NT2/D1 (cell line): ENCODE results near the gene RAB3C.
"Not testable (repeated sequence)": the region's sequence is repeated elsewhere in the genome, so short reads cannot be mapped to it uniquely, and the experiment has no call there.

Experiments used
- DNase-seq: peaks from one replicate; pipeline ENCODE4 v3.0.0-alpha.2; 2011; ENCODE audit warnings: low read depth, low spot score
- H3K27me3 ChIP-seq: 2 replicates; pipeline ENCODE4 v1.6.0; 2011; ENCODE audit warnings: mild to moderate bottlenecking; ENCODE audit not compliant: insufficient read length, insufficient read depth
- H3K36me3 ChIP-seq: 2 replicates; pipeline ENCODE4 v1.6.1; 2011; ENCODE audit warnings: mild to moderate bottlenecking, low read length, mixed read lengths; ENCODE audit not compliant: insufficient read depth, insufficient read length
- H3K4me1 ChIP-seq: 2 replicates; pipeline ENCODE4 v1.5.1; 2011; ENCODE audit not compliant: insufficient read depth, insufficient read length
- H3K4me3 ChIP-seq: 2 replicates; pipeline ENCODE4 v1.5.1; 2011; ENCODE audit warnings: low read depth; ENCODE audit not compliant: insufficient read length
- H3K9ac ChIP-seq: 2 replicates; pipeline ENCODE4 v1.6.0; 2011; ENCODE audit warnings: low read depth; ENCODE audit not compliant: insufficient read length
- H3K9me3 ChIP-seq: 2 replicates; pipeline ENCODE4 v1.5.1; 2011; ENCODE audit warnings: mild to moderate bottlenecking, low read length; ENCODE audit not compliant: insufficient read depth
- SUZ12 ChIP-seq: IDR thresholded peaks from 2 replicates; pipeline ENCODE4 v1.6.1; 2011; ENCODE audit not compliant: insufficient read length, insufficient read depth; ENCODE audit errors: extremely low read depth
- YY1 ChIP-seq: IDR thresholded peaks from 2 replicates; pipeline ENCODE4 v1.6.1; 2011; ENCODE audit not compliant: insufficient read length, insufficient read depth
- ZNF274 ChIP-seq: IDR thresholded peaks from 2 replicates; pipeline ENCODE4 v1.6.1; 2011; ENCODE audit warnings: mild to moderate bottlenecking, low read depth, low read length

The RAB3C gene

GRCh38 chr5:58582803-58583491 lies at the start of gene RAB3C:
Gene RAB3C, plus strand, starts transcription at chr5:58583075. Its CDS starts 134 bp downstream, at chr5:58583209.
- no peaks in the 10 kb centered on the region for H3K4me1 ChIP-seq
- H3K9ac ChIP-seq = peak within 1 kb of the TSS; percentile 80
- peak; percentile 87 for DNase-seq
- H3K4me3 ChIP-seq = peak within 1 kb of the TSS; percentile 84
- H3K36me3 ChIP-seq = no peaks in the 10 kb centered on the region
- peaks cover 38% of the 10 kb centered on the region for H3K27me3 ChIP-seq
- no peaks in the 10 kb centered on the region for H3K9me3 ChIP-seq
- TF ChIP-seq ZNF274 = no peak
- no peak for TF ChIP-seq YY1
- TF ChIP-seq SUZ12 = no peak

- not testable (repeated sequence) for H3K9me3 ChIP-seq, DNase-seq, H3K36me3 ChIP-seq, H3K4me3 ChIP-seq, H3K9ac ChIP-seq, H3K27me3 ChIP-seq, H3K4me1 ChIP-seq
Observed at GRCh38 chr5:58541935-58542334, 40.9 kb upstream of the RAB3C start.

GRCh38 chr5:58542709-58543108 lies 40.2 kb upstream of the RAB3C start:
- Histone ChIP-seq H3K9ac (no peak overlapping the region), H3K4me3 (no peak overlapping the region), H3K9me3 (peaks cover 7% of the 10 kb centered on the region; the same call in 1 of the 2 replicates), H3K27me3 (no peaks in the 10 kb centered on the region), H3K36me3 (no peaks in the 10 kb centered on the region), H3K4me1 (no peaks in the 10 kb centered on the region)
- no peak for DNase-seq
- no peak for TF ChIP-seq ZNF274
- no peak for TF ChIP-seq YY1
- no peak for TF ChIP-seq SUZ12

- TF ChIP-seq YY1 (no peak), SUZ12 (no peak), ZNF274 (no peak)
- DNase-seq = no peak
- H3K36me3 ChIP-seq = no peaks in the 10 kb centered on the region
- H3K9ac ChIP-seq = no peak overlapping the region
- no peaks in the 10 kb centered on the region for H3K27me3 ChIP-seq
- H3K9me3 ChIP-seq = peaks cover 7% of the 10 kb centered on the region; the same call in 1 of the 2 replicates
- H3K4me1 ChIP-seq = no peaks in the 10 kb centered on the region
- H3K4me3 ChIP-seq = no peak overlapping the region
Observed at GRCh38 chr5:58543723-58544122, 39.2 kb upstream of the RAB3C start.

- H3K4me1 ChIP-seq = no peaks in the 10 kb centered on the region
- DNase-seq = no peak
- TF ChIP-seq YY1 (no peak), ZNF274 (no peak), SUZ12 (no peak)
- H3K4me3 ChIP-seq = no peak overlapping the region
- H3K9me3 ChIP-seq = peaks cover 7% of the 10 kb centered on the region; the same call in 1 of the 2 replicates
- no peaks in the 10 kb centered on the region for H3K36me3 ChIP-seq
- H3K9ac ChIP-seq = no peak overlapping the region
- H3K27me3 ChIP-seq = no peaks in the 10 kb centered on the region
Observed at GRCh38 chr5:58544195-58544594, 38.7 kb upstream of the RAB3C start.

- no peak for DNase-seq
- no peaks in the 10 kb centered on the region for H3K36me3 ChIP-seq
Observed at GRCh38 chr5:58544926-58545325, 37.9 kb upstream of the RAB3C start.

GRCh38 chr5:58545912-58546311 lies 37.0 kb upstream of the RAB3C start:
- no peak for DNase-seq
- H3K27me3 ChIP-seq = no peaks in the 10 kb centered on the region

More at GRCh38 chr5:58544926-58545325, 37.9 kb upstream of the RAB3C start:
- no peaks in the 10 kb centered on the region for H3K27me3 ChIP-seq
- no peak overlapping the region for H3K4me3 ChIP-seq
- no peak for TF ChIP-seq SUZ12
- no peak for TF ChIP-seq YY1
- TF ChIP-seq ZNF274 = no peak
- peaks cover 7% of the 10 kb centered on the region; the same call in 1 of the 2 replicates for H3K9me3 ChIP-seq
- H3K4me1 ChIP-seq = no peaks in the 10 kb centered on the region
- H3K9ac ChIP-seq = no peak overlapping the region

More at GRCh38 chr5:58545912-58546311, 37.0 kb upstream of the RAB3C start:
- Histone ChIP-seq H3K4me1 (no peaks in the 10 kb centered on the region), H3K9ac (no peak overlapping the region), H3K4me3 (no peak overlapping the region), H3K9me3 (peaks cover 7% of the 10 kb centered on the region; the same call in 1 of the 2 replicates), H3K36me3 (no peaks in the 10 kb centered on the region)
- TF ChIP-seq SUZ12 = no peak
- TF ChIP-seq YY1 = no peak
- TF ChIP-seq ZNF274 = no peak
